Measurements from ENCODE around the gene MB. TPM values are rescaled to one million over a fixed set of nuclear protein-coding genes. Genes with fewer than 3 reads are reported as not detected.

MB gene
- polyA plus RNA-seq, 1 donor from 2014 or later = 0.51 TPM

DNA sequence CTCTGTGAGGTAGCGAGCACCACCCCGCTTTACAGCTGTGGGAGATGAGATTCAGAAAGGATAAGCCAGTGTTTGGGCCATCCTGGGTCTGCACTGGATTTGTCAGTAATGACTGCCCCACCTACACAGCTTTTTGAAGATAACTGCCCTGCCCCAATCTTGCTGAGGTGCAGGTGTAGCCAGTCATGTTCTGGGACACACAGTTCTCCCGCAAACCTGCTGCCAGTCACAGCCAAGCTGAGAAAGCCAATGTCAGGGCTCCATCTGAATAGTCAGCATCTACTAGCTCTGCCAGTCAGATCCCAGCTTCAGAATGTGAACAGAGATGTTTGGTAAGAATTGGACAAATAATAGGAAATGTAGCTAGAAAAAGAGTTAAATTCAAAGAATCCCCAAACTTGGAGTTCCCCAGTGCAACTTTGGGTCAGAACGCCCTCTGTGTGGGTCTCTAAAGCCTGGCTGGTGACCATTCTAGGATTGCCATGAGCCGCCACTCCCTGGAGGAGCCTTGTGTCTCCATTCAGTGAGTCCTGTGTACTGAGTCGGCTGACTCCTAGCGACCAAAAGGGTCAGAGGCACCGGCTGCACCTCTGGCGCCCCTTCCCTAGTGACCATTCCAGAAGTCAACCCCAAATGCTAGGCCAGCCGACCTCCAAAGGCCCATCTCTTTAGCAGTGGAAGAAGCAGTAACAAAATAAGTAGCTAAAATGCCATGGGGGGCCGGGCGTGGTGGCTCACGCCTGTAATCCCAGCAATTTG is 2.4 kb upstream of the MB start:
- Histone ChIP-seq H3K27me3 (ENCODE audit: insufficient read depth, low read depth, low read length) (no peaks in the 10 kb centered on the region), H4K20me1 (ENCODE audit: insufficient read depth) (no peaks in the 10 kb centered on the region), H2AFZ (ENCODE audit: low read depth, low read length) (no peak overlapping the region), H3K9ac (ENCODE audit: low read length) (no peak overlapping the region), H3F3A (ENCODE audit: insufficient read depth, low read length, poor library complexity, severe bottlenecking) (no peaks in the 10 kb centered on the region), H3K9me2 (ENCODE audit: insufficient read depth, low read length) (no peaks in the 10 kb centered on the region), H3K4me2 (ENCODE audit: low read length) (no peak overlapping the region), H3K79me2 (replicated peaks; ENCODE audit: insufficient read depth, low read length) (no peaks in the 10 kb centered on the region), H3K27ac (ENCODE audit: low read length) (no peak overlapping the region), H3K9me3 (ENCODE audit: low read length) (no peaks in the 10 kb centered on the region), H3K36me3 (ENCODE audit: insufficient read depth, low read length) (no peaks in the 10 kb centered on the region), H3K4me3 (ENCODE audit: low read length) (no peak overlapping the region)
- TF ChIP-seq, protein P1, sequence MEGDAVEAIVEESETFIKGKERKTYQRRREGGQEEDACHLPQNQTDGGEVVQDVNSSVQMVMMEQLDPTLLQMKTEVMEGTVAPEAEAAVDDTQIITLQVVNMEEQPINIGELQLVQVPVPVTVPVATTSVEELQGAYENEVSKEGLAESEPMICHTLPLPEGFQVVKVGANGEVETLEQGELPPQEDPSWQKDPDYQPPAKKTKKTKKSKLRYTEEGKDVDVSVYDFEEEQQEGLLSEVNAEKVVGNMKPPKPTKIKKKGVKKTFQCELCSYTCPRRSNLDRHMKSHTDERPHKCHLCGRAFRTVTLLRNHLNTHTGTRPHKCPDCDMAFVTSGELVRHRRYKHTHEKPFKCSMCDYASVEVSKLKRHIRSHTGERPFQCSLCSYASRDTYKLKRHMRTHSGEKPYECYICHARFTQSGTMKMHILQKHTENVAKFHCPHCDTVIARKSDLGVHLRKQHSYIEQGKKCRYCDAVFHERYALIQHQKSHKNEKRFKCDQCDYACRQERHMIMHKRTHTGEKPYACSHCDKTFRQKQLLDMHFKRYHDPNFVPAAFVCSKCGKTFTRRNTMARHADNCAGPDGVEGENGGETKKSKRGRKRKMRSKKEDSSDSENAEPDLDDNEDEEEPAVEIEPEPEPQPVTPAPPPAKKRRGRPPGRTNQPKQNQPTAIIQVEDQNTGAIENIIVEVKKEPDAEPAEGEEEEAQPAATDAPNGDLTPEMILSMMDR (IDR thresholded peaks at IDR 0.05; ENCODE audit: poor library complexity, severe bottlenecking) = no peak
- no peak for TF ChIP-seq REST (IDR thresholded peaks at IDR 0.05; ENCODE audit: borderline replicate concordance)
- no peak for TF ChIP-seq EP300 (conservative IDR thresholded peaks at IDR 0.05; ENCODE audit: poor library complexity, severe bottlenecking)
- no peak for TF ChIP-seq POLR2AphosphoS5 (IDR thresholded peaks at IDR 0.05)
- TF ChIP-seq EZH2 (IDR thresholded peaks at IDR 0.05; ENCODE audit: borderline replicate concordance, insufficient read depth, low read length, poor library complexity, severe bottlenecking) = no peak
- TF ChIP-seq TAF1 (IDR thresholded peaks at IDR 0.05; ENCODE audit: low read depth) = no peak
- TF ChIP-seq MXI1 (conservative IDR thresholded peaks at IDR 0.05; ENCODE audit: poor library complexity, severe bottlenecking) = no peak
- TF ChIP-seq RAD21 (conservative IDR thresholded peaks at IDR 0.05) = no peak
- no peak for TF ChIP-seq SMC3 (conservative IDR thresholded peaks at IDR 0.05; ENCODE audit: poor library complexity)

DNA sequence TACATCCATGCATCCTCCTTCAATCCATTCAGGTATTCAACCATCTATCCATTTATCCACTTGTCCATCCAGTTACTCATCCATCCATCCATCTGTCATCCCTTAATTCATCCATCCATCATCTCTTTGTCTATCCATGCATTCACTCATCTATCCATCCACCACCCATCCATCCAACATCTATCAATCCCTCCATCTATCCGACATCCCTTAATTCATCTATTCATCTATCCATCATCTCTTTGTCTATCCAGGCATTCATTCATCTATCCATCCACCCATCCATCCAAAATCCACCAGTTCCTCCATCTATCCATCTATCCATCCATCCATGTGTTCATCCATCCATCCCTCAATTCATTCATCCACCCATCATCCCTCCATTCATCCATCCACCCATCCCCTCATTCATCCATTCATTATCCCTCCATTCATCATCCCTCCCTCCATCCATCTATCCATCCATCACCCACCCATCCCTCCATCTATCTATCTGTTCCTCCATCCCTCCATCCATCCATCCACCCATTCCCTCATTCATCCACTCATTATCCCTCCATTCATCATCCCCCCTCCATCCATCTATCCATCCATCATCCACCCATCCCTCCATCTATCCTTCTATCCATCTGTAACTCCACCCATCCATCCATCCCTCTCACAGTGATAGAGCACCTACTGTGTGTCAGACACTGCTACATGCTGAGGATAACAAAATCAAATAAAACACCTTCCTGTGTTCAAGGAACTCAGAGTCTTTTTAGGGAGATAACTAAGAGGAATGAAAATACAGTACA is 1.5 kb upstream of the MB start:
- Histone ChIP-seq H3F3A (ENCODE audit: insufficient read depth, low read length, poor library complexity, severe bottlenecking) (no peaks in the 10 kb centered on the region), H3K79me2 (replicated peaks; ENCODE audit: insufficient read depth, low read length) (no peaks in the 10 kb centered on the region), H3K9me2 (ENCODE audit: insufficient read depth, low read length) (no peaks in the 10 kb centered on the region), H3K4me2 (ENCODE audit: low read length) (no peak overlapping the region), H3K4me3 (ENCODE audit: low read length) (no peak overlapping the region), H3K9me3 (ENCODE audit: low read length) (no peaks in the 10 kb centered on the region), H2AFZ (ENCODE audit: low read depth, low read length) (no peak overlapping the region), H3K36me3 (ENCODE audit: insufficient read depth, low read length) (no peaks in the 10 kb centered on the region), H3K27me3 (ENCODE audit: insufficient read depth, low read depth, low read length) (no peaks in the 10 kb centered on the region), H3K9ac (ENCODE audit: low read length) (no peak overlapping the region), H4K20me1 (ENCODE audit: insufficient read depth) (no peaks in the 10 kb centered on the region), H3K27ac (ENCODE audit: low read length) (no peak overlapping the region)
- TF ChIP-seq, protein P1 (IDR thresholded peaks at IDR 0.05; ENCODE audit: poor library complexity, severe bottlenecking) = no peak
- TF ChIP-seq TAF1 (IDR thresholded peaks at IDR 0.05; ENCODE audit: low read depth) (no peak), EP300 (conservative IDR thresholded peaks at IDR 0.05; ENCODE audit: poor library complexity, severe bottlenecking) (no peak)

Data from neural cell (in vitro differentiated cells).